Kidney (tissue), 14 donors: ENCODE data around the gene TMEM107. TPM values are rescaled to one million over a fixed set of nuclear protein-coding genes. Genes with fewer than 3 reads are reported as not detected.

Experiments
- DNase-seq, 5 donors: peaks; one replicate each; pipeline ENCODE4 v3.0.0-alpha.2; 2013 to 2020
- FAIRE-seq: peaks from 2 replicates; lab custom pipeline; 2012; peaks lifted over from hg19 to GRCh38; lab: Jason Lieb, UNC
- H3K27ac ChIP-seq, 2 donors: one replicate each; pipeline ENCODE4 v1.7.0; 2013; ENCODE audit warnings: low read depth in 2 of 2, low read length in 2 of 2, inconsistent platforms in 1 of 2
- H3K27me3 ChIP-seq: one replicate; pipeline ENCODE4 v1.7.1; 2013; ENCODE audit warnings: low read length, inconsistent platforms; ENCODE audit not compliant: control insufficient read depth, insufficient read depth
- H3K36me3 ChIP-seq, 3 donors: one replicate each; pipeline versions ENCODE4 v1.7.0 to v1.7.1; 2013; ENCODE audit warnings: low read length in 3 of 3, control low read depth in 1 of 3, inconsistent platforms in 1 of 3; ENCODE audit not compliant: insufficient read depth in 3 of 3, control insufficient read depth in 2 of 3
- H3K4me1 ChIP-seq, 3 donors: one replicate each; pipeline versions ENCODE4 v1.7.0 to v1.7.1; 2013; ENCODE audit warnings: low read length in 3 of 3, inconsistent platforms in 1 of 3, low read depth in 1 of 3; ENCODE audit not compliant: control insufficient read depth in 2 of 3, insufficient read depth in 2 of 3
- H3K4me3 ChIP-seq, 3 donors: one replicate each; pipeline versions ENCODE4 v1.7.0 to v1.8.1; 2013; ENCODE audit warnings: low read length in 3 of 3, control low read depth in 1 of 3, inconsistent platforms in 1 of 3
- H3K9ac ChIP-seq, 3 donors: one replicate each; pipeline versions ENCODE4 v1.7.0 to v1.7.1; 2013; ENCODE audit warnings: low read length in 3 of 3, control low read depth in 1 of 3, inconsistent platforms in 1 of 3
- H3K9me3 ChIP-seq, 3 donors: one replicate each; pipeline versions ENCODE4 v1.7.0 to v1.7.1; 2013; ENCODE audit warnings: low read length in 3 of 3, control low read depth in 1 of 3, inconsistent platforms in 1 of 3; ENCODE audit not compliant: control insufficient read depth in 2 of 3, insufficient read depth in 1 of 3
- intact Hi-C: fragments of 100-400 bp; cut with DNase I; formaldehyde crosslinking; loops from one replicate; pipeline ENCODE4 v1.11.1; 2022
- microRNA-seq: library from miRNA; unstranded; fragments of <30 nt; microRNA quantifications from one replicate; pipeline ENCODE4 v1.2.0, GENCODE V29; 2020
- polyA plus RNA-seq: library from polyadenylated mRNA; stranded (reverse); fragments of 350-450 nt; fragmentation: Illumina TruSeq; extraction: RNeasy Lipid Tissue Mini Kit (QIAGEN cat#74804); gene quantifications from one replicate; pipeline ENCODE4 v1.2.3, GENCODE V29; 2014; ENCODE audit warnings: low read depth, low replicate concordance; ENCODE audit not compliant: insufficient read depth
- total RNA-seq: library from RNA; stranded (reverse); fragmentation: NEBNext Ultra II Directional; extraction: Animal tissue kit (Norgen Biotek cat#: 25700); gene quantifications from one replicate; pipeline ENCODE4 v1.2.1, GENCODE V29; 2021
- TF ChIP-seq, protein P1 (sequence below): IDR thresholded peaks from 3 replicates; pipeline ENCODE4 v1.5.1; 2012; ENCODE audit warnings: mild to moderate bottlenecking, moderate library complexity, borderline replicate concordance; ENCODE audit not compliant: insufficient read depth; ENCODE audit errors: extremely low read depth
- donor health status: control.
- donor health status: control.
- donor health status: control.
- donor health status: control.
- donor health status: control.
- donor health status: DM: yes; HTN: yes; CAD: no.
- donor health status: Normal renal cell carcinoma (clear cell type).

Gene TMEM107
- total and polyA plus RNA-seq, 2 donors from 2014 or later, result 23.4 to 24.6 TPM

DNA sequence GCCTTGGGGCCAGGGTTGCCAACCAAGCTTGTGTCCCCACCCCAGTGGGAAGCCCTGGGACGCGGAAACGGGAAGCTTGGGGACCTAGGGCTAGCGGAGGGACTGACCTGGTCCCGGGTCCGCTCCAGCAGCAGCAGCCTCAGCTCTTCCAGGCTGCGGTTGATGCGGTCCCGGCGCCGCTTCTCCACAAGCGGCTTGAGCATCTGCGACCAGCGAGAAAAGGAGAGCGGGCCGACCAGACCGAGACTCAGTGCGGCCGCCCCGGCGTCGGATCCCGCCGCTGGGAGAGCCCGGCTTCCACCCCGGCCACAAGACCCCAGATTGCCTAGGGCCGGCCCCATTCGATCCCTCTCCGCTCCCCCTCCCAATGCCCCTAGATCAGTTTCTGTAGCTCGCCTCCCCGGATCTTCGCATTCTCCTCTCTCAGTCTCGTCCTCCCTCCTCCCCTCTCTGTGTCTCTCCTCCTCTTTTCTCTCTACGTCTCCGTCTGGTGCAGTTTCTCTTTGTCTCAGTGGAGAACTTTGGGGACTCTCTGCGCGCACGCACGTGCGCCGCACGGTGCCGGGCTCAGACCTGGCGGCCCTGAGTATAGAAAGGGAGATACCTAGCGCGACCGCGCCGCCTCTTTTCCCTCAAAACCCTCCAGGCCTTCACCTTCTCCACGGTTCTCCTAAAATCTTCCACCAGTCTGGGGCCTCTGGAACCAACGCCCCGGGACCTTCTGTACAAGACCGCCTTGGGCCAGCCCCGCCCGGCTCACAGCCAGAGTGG is 53.1 kb downstream of the TMEM107 start:
- H3K4me1 ChIP-seq, result peaks cover 3 to 47% (median 29%) of the 10 kb centered on the region in 3 donors
- peak overlapping the region; percentile 35 to 43 (median 36) for H3K4me3 ChIP-seq
- H3K27ac ChIP-seq, result no peak overlapping the region
- FAIRE-seq (no peak), DNase-seq (peak in 4 of 5 donors; percentile 44 to 85 (median 56))
- TF ChIP-seq, protein P1, sequence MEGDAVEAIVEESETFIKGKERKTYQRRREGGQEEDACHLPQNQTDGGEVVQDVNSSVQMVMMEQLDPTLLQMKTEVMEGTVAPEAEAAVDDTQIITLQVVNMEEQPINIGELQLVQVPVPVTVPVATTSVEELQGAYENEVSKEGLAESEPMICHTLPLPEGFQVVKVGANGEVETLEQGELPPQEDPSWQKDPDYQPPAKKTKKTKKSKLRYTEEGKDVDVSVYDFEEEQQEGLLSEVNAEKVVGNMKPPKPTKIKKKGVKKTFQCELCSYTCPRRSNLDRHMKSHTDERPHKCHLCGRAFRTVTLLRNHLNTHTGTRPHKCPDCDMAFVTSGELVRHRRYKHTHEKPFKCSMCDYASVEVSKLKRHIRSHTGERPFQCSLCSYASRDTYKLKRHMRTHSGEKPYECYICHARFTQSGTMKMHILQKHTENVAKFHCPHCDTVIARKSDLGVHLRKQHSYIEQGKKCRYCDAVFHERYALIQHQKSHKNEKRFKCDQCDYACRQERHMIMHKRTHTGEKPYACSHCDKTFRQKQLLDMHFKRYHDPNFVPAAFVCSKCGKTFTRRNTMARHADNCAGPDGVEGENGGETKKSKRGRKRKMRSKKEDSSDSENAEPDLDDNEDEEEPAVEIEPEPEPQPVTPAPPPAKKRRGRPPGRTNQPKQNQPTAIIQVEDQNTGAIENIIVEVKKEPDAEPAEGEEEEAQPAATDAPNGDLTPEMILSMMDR, result no peak
- intact Hi-C loops, result loop anchor here (10.0 kb wide), 1 partner anchor 62 kb away; no protein-coding TSS in a partner anchor
- peaks cover 18% of the 10 kb centered on the region for H3K27me3 ChIP-seq
- H3K9ac ChIP-seq, result peak overlapping the region in 1 of 3 donors; percentile 15
- no peaks in the 10 kb centered on the region for H3K36me3 ChIP-seq
- no peaks in the 10 kb centered on the region for H3K9me3 ChIP-seq

Small RNA genes lying within 50 kb of the gene (microRNA-seq; reads per million reads assigned to microRNA genes)
- gene MIR4521 (2.7 reads per million), gene MIR6883 (not detected)

Other genes starting within 250 kb of the TMEM107 start
- 3.9 TPM for gene KCNAB3, start 246.5 kb downstream of the TMEM107 start, total RNA-seq
- gene KCNAB3, start 246.5 kb downstream of the TMEM107 start, polyA plus RNA-seq, result 0.71 TPM
- 149 TPM for gene TRAPPC1, start 244.4 kb downstream of the TMEM107 start, total RNA-seq
- gene TRAPPC1, start 244.4 kb downstream of the TMEM107 start, polyA plus RNA-seq, result 291 TPM
- gene CNTROB, start 244.2 kb downstream of the TMEM107 start, total RNA-seq, result 27.5 TPM
- gene CNTROB, start 244.2 kb downstream of the TMEM107 start, polyA plus RNA-seq, result 11.6 TPM
- gene GUCY2D, start 173.8 kb downstream of the TMEM107 start, total RNA-seq, result 0.19 TPM
- gene GUCY2D, start 173.8 kb downstream of the TMEM107 start, polyA plus RNA-seq, result 0.24 TPM
- 8.0 TPM for gene ALOX15B, start 137.3 kb downstream of the TMEM107 start, total RNA-seq
- gene ALOX15B, start 137.3 kb downstream of the TMEM107 start, polyA plus RNA-seq, result 0.15 TPM
- gene ALOX12B, start 88.7 kb downstream of the TMEM107 start, total RNA-seq, result not detected
- gene ALOX12B, start 88.7 kb downstream of the TMEM107 start, polyA plus RNA-seq, result not detected
- not detected for gene ALOXE3, start 57.9 kb downstream of the TMEM107 start, total RNA-seq
- gene ALOXE3, start 57.9 kb downstream of the TMEM107 start, polyA plus RNA-seq, result not detected
- gene HES7, start 52.3 kb downstream of the TMEM107 start, total RNA-seq, result 0.25 TPM
- gene HES7, start 52.3 kb downstream of the TMEM107 start, polyA plus RNA-seq, result not detected
- 161 TPM for gene PER1, start 24.0 kb downstream of the TMEM107 start, total RNA-seq
- gene PER1, start 24.0 kb downstream of the TMEM107 start, polyA plus RNA-seq, result 25.2 TPM
- 107 TPM for gene VAMP2, start 13.4 kb downstream of the TMEM107 start, total RNA-seq
- gene VAMP2, start 13.4 kb downstream of the TMEM107 start, polyA plus RNA-seq, result 124 TPM
- 8.6 TPM for gene BORCS6, start 13.8 kb upstream of the TMEM107 start, total RNA-seq
- gene BORCS6, start 13.8 kb upstream of the TMEM107 start, polyA plus RNA-seq, result 15.4 TPM
- 2.8 TPM for gene AURKB, start 34.2 kb upstream of the TMEM107 start, total RNA-seq
- gene AURKB, start 34.2 kb upstream of the TMEM107 start, polyA plus RNA-seq, result 0.43 TPM
- gene CTC1, start 71.7 kb upstream of the TMEM107 start, total RNA-seq, result 57.2 TPM
- gene CTC1, start 71.7 kb upstream of the TMEM107 start, polyA plus RNA-seq, result 12.2 TPM
- 49.5 TPM for gene PFAS, start 72.9 kb upstream of the TMEM107 start, total RNA-seq
- 7.6 TPM for gene PFAS, start 72.9 kb upstream of the TMEM107 start, polyA plus RNA-seq
- 20.1 TPM for gene RANGRF, start 112.3 kb upstream of the TMEM107 start, total RNA-seq
- gene RANGRF, start 112.3 kb upstream of the TMEM107 start, polyA plus RNA-seq, result 91.8 TPM
- 11.1 TPM for gene SLC25A35, start 119.0 kb upstream of the TMEM107 start, total RNA-seq
- gene SLC25A35, start 119.0 kb upstream of the TMEM107 start, polyA plus RNA-seq, result 17.2 TPM
- 27.8 TPM for gene ARHGEF15, start 133.9 kb upstream of the TMEM107 start, total RNA-seq
- gene ARHGEF15, start 133.9 kb upstream of the TMEM107 start, polyA plus RNA-seq, result 14.0 TPM
- not detected for gene ODF4, start 163.5 kb upstream of the TMEM107 start, total RNA-seq
- not detected for gene ODF4, start 163.5 kb upstream of the TMEM107 start, polyA plus RNA-seq
- 1,267 TPM for gene RPL26, start 206.8 kb upstream of the TMEM107 start, total RNA-seq
- 2,696 TPM for gene RPL26, start 206.8 kb upstream of the TMEM107 start, polyA plus RNA-seq
- gene RNF222, start 221.4 kb upstream of the TMEM107 start, total RNA-seq, result not detected
- not detected for gene RNF222, start 221.4 kb upstream of the TMEM107 start, polyA plus RNA-seq